ENCODE measurements around the gene CDV3.
"Not testable (repeated sequence)": the region's sequence is repeated elsewhere in the genome, so short reads cannot be mapped to it uniquely, and the experiment has no call there.

The CDV3 gene

GRCh38 chr3:133540896-133541674 is 32.4 kb upstream of the CDV3 start:
- Histone ChIP-seq H3K4me3 (IDR thresholded peaks at IDR 0.05; ENCODE audit: insufficient read depth, low read depth, low read length) (no peak overlapping the region), H4K20me1 (ENCODE audit: insufficient read depth) (no peaks in the 10 kb centered on the region), H3K4me2 (peak overlapping the region; percentile 30; the same call in 1 of the 2 replicates), H3K9ac (no peak overlapping the region), H3K79me2 (ENCODE audit: insufficient read depth, low read depth) (no peaks in the 10 kb centered on the region), H3K27ac (no peak overlapping the region), H3K36me3 (ENCODE audit: insufficient read depth) (no peaks in the 10 kb centered on the region), H3K27me3 (ENCODE audit: insufficient read depth, low read depth) (no peaks in the 10 kb centered on the region), H2AFZ (ENCODE audit: low read depth) (peak overlapping the region; percentile 66), H3K4me1 (ENCODE audit: low read depth, poor library complexity, severe bottlenecking) (peaks cover 33% of the 10 kb centered on the region)
- TF ChIP-seq, protein P1, sequence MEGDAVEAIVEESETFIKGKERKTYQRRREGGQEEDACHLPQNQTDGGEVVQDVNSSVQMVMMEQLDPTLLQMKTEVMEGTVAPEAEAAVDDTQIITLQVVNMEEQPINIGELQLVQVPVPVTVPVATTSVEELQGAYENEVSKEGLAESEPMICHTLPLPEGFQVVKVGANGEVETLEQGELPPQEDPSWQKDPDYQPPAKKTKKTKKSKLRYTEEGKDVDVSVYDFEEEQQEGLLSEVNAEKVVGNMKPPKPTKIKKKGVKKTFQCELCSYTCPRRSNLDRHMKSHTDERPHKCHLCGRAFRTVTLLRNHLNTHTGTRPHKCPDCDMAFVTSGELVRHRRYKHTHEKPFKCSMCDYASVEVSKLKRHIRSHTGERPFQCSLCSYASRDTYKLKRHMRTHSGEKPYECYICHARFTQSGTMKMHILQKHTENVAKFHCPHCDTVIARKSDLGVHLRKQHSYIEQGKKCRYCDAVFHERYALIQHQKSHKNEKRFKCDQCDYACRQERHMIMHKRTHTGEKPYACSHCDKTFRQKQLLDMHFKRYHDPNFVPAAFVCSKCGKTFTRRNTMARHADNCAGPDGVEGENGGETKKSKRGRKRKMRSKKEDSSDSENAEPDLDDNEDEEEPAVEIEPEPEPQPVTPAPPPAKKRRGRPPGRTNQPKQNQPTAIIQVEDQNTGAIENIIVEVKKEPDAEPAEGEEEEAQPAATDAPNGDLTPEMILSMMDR (conservative IDR thresholded peaks at IDR 0.05; ENCODE audit: low read depth, low read length) = no peak

DNA sequence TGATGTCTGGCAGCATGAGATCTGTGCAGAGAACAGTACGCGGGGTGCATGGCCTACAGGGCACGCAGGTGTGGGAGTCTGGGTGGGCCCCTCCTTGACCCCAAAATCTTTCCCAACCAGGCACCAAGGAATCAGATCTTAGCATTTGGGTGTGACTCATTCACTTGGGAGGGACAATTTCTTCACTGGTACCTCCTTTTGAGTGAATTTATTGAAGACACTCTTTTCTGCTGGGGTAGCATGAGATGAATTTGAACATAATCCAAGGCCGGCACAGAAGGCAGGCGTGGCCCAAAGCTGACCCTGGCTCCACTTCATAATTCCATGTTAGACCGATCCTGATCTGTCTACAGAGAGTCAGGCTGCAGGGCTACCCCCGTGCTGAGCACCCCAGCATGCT is 30.6 kb upstream of the CDV3 start:
- H3K27me3 ChIP-seq (ENCODE audit: insufficient read depth, low read depth) = no peaks in the 10 kb centered on the region
- H3K4me1 ChIP-seq (ENCODE audit: low read depth, poor library complexity, severe bottlenecking) = peaks cover 51% of the 10 kb centered on the region
- H3K79me2 ChIP-seq (ENCODE audit: insufficient read depth, low read depth) = no peaks in the 10 kb centered on the region
- no peaks in the 10 kb centered on the region for H4K20me1 ChIP-seq (ENCODE audit: insufficient read depth)
- H3K27ac ChIP-seq = no peak overlapping the region
- TF ChIP-seq, protein P1 (conservative IDR thresholded peaks at IDR 0.05; ENCODE audit: low read depth, low read length) = no peak
- H2AFZ ChIP-seq (ENCODE audit: low read depth) = no peak overlapping the region
- H3K4me3 ChIP-seq (IDR thresholded peaks at IDR 0.05; ENCODE audit: insufficient read depth, low read depth, low read length) = no peak overlapping the region
- H3K36me3 ChIP-seq (ENCODE audit: insufficient read depth) = no peaks in the 10 kb centered on the region
- H3K9ac ChIP-seq = no peak overlapping the region
- no peak overlapping the region for H3K4me2 ChIP-seq

DNA sequence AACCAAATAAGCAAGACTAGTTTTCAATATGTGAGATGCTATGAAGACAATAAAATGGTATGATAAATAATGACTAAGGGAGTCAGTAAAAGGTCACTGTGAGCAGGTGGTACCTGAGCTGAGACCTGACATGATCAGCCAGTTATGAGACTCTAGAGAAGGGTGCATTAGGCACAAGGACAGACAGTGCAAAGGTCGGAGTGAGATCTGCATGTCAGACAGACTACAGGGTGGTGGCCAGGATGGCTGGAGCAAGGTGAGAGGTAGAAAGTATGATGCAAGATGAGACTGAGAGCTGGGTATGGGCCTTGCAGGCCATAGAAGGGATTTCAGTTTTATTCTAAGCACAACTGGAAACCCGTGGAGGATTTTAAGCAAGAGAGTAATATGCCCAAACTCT is 28.5 kb upstream of the CDV3 start:
- H3K36me3 ChIP-seq (ENCODE audit: insufficient read depth); H3K9ac ChIP-seq; H3K4me2 ChIP-seq; H3K27ac ChIP-seq; H3K4me3 ChIP-seq (IDR thresholded peaks at IDR 0.05; ENCODE audit: insufficient read depth, low read depth, low read length); H2AFZ ChIP-seq (ENCODE audit: low read depth); H3K27me3 ChIP-seq (ENCODE audit: insufficient read depth, low read depth); H4K20me1 ChIP-seq (ENCODE audit: insufficient read depth); H3K79me2 ChIP-seq (ENCODE audit: insufficient read depth, low read depth): not testable (repeated sequence)
- peaks cover 72% of the 10 kb centered on the region for H3K4me1 ChIP-seq (ENCODE audit: low read depth, poor library complexity, severe bottlenecking)

GRCh38 chr3:133547432-133548041 is 25.9 kb upstream of the CDV3 start:
- Histone ChIP-seq H4K20me1 (ENCODE audit: insufficient read depth) (no peaks in the 10 kb centered on the region), H3K27me3 (ENCODE audit: insufficient read depth, low read depth) (no peaks in the 10 kb centered on the region), H3K36me3 (ENCODE audit: insufficient read depth) (no peaks in the 10 kb centered on the region), H2AFZ (ENCODE audit: low read depth) (peak overlapping the region; percentile 20; the same call in 1 of the 2 replicates), H3K9ac (peak overlapping the region; percentile 14; the same call in 1 of the 2 replicates), H3K4me1 (ENCODE audit: low read depth, poor library complexity, severe bottlenecking) (peaks cover 75% of the 10 kb centered on the region), H3K4me3 (IDR thresholded peaks at IDR 0.05; ENCODE audit: insufficient read depth, low read depth, low read length) (peak overlapping the region; percentile 14), H3K4me2 (peak overlapping the region; percentile 79), H3K79me2 (ENCODE audit: insufficient read depth, low read depth) (no peaks in the 10 kb centered on the region), H3K27ac (peak overlapping the region; percentile 77)
- TF ChIP-seq, protein P1 (conservative IDR thresholded peaks at IDR 0.05; ENCODE audit: low read depth, low read length) = no peak

DNA sequence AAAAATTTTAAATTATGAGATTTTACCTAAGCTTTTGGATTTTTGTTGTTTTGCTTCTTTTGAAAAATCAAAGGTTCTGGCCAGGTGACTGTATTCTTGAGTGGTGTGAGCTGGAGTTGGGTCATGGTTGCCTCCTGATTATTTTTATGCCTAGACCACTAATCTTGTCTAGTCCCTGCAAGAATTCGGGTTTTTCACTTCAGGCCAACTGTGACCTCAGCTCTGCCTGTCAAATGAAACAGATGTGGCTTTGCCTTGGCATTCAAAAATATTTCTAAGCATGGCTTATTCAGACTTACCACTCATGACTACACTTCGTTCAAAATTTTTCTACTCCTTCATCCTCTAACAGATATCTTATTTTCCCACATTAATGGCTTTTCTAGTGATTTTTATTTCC is 25.4 kb upstream of the CDV3 start:
- TF ChIP-seq, protein P1 (conservative IDR thresholded peaks at IDR 0.05; ENCODE audit: low read depth, low read length) = no peak
- Histone ChIP-seq H3K79me2 (ENCODE audit: insufficient read depth, low read depth) (no peaks in the 10 kb centered on the region), H3K36me3 (ENCODE audit: insufficient read depth) (no peaks in the 10 kb centered on the region), H3K27me3 (ENCODE audit: insufficient read depth, low read depth) (no peaks in the 10 kb centered on the region), H4K20me1 (ENCODE audit: insufficient read depth) (no peaks in the 10 kb centered on the region), H3K4me2 (peak overlapping the region; percentile 79), H3K4me3 (IDR thresholded peaks at IDR 0.05; ENCODE audit: insufficient read depth, low read depth, low read length) (no peak overlapping the region), H3K9ac (peak overlapping the region; percentile 14; the same call in 1 of the 2 replicates), H3K27ac (peak overlapping the region; percentile 77), H2AFZ (ENCODE audit: low read depth) (no peak overlapping the region; the same call in 1 of the 2 replicates), H3K4me1 (ENCODE audit: low read depth, poor library complexity, severe bottlenecking) (peaks cover 75% of the 10 kb centered on the region)
